K562 treated with DMSO at 1 percent for 4 hours (cell line): Measurements from ENCODE around the gene MEGF6. TPM values are rescaled to one million over a fixed set of nuclear protein-coding genes. Genes with fewer than 3 reads are reported as not detected.

Experiments used
- total RNA-seq: library from RNA; unstranded; fragments of 300-600 nt; gene quantifications from 2 replicates; pipeline ENCODE4 v1.2.3, GENCODE V29; 2022; ENCODE audit not compliant: insufficient read depth

The MEGF6 gene, protein sequence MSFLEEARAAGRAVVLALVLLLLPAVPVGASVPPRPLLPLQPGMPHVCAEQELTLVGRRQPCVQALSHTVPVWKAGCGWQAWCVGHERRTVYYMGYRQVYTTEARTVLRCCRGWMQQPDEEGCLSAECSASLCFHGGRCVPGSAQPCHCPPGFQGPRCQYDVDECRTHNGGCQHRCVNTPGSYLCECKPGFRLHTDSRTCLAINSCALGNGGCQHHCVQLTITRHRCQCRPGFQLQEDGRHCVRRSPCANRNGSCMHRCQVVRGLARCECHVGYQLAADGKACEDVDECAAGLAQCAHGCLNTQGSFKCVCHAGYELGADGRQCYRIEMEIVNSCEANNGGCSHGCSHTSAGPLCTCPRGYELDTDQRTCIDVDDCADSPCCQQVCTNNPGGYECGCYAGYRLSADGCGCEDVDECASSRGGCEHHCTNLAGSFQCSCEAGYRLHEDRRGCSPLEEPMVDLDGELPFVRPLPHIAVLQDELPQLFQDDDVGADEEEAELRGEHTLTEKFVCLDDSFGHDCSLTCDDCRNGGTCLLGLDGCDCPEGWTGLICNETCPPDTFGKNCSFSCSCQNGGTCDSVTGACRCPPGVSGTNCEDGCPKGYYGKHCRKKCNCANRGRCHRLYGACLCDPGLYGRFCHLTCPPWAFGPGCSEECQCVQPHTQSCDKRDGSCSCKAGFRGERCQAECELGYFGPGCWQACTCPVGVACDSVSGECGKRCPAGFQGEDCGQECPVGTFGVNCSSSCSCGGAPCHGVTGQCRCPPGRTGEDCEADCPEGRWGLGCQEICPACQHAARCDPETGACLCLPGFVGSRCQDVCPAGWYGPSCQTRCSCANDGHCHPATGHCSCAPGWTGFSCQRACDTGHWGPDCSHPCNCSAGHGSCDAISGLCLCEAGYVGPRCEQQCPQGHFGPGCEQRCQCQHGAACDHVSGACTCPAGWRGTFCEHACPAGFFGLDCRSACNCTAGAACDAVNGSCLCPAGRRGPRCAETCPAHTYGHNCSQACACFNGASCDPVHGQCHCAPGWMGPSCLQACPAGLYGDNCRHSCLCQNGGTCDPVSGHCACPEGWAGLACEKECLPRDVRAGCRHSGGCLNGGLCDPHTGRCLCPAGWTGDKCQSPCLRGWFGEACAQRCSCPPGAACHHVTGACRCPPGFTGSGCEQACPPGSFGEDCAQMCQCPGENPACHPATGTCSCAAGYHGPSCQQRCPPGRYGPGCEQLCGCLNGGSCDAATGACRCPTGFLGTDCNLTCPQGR (N-terminal part only)
- 7.8 and 11.0 TPM in 2 replicates for total RNA-seq

DNA sequence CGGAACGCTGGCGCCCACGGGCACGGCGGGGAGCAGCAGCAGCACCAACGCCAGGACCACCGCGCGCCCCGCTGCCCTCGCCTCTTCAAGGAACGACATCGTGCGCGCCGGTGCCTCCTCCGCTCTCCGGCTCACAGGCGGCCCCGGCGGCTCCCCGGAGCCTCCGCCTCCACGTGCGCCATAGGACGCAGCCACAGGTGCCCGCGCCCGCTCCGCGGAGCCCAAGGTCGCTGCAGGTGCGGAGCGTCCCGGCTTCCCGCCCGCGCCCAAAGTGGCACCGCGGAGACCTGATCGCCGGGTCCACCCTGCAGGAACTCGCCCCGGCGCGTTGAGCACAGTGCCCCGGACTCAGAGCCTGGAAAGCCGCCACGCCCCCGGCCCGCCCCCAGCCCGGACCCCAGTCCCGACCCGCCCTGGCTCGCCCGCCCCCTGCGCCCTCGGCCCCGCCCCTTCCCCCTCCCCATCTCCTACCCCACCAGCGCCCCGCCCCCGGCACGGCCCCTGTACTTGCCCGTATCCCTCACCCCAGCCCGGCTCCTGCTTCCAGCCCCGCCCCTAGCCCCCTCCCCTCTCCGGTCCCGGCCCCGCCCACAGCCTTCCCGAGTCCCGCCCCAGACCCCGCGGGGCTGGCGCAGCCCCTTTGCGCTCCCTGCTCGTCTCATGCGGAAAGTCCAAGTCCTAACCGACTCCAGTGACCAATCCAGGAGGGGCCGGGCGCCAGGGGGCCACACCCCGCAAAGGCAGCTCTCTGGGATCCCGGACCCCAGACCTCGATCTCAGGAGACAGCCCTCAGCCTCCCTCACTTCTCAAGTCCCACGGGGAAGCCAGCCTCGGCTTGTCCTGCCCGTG lies at the start of gene MEGF6:
MEGF6 (minus strand) TSS at position 339 of the 850 bp plus-strand sequence; CDS start at position 99, 240 bp downstream.

DNA sequence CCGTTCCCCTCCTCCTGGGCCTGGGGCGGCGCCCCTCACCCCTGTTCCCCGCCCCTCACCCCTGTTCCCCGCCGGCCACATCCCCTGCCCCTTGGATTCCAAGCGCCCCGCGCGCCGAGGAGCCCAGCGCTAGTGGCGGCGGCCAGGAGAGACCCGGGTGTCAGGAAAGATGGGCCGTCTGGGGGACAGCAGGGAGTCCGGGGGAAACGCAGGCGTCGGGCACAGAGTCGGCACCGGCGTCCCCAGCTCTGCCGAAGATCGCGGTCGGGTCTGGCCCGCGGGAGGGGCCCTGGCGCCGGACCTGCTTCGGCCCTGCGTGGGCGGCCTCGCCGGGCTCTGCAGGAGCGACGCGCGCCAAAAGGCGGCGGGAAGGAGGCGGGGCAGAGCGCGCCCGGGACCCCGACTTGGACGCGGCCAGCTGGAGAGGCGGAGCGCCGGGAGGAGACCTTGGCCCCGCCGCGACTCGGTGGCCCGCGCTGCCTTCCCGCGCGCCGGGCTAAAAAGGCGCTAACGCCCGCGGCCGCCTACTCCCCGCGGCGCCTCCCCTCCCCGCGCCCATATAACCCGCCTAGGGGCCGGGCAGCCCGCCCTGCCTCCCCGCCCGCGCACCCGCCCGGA lies 40.7 kb upstream of the MEGF6 start, which contains the start of gene TP73:
TP73 (plus strand) TSS at position 587 of the 618 bp plus-strand sequence. CDS start 29,850 bp downstream, outside the sequence.

DNA sequence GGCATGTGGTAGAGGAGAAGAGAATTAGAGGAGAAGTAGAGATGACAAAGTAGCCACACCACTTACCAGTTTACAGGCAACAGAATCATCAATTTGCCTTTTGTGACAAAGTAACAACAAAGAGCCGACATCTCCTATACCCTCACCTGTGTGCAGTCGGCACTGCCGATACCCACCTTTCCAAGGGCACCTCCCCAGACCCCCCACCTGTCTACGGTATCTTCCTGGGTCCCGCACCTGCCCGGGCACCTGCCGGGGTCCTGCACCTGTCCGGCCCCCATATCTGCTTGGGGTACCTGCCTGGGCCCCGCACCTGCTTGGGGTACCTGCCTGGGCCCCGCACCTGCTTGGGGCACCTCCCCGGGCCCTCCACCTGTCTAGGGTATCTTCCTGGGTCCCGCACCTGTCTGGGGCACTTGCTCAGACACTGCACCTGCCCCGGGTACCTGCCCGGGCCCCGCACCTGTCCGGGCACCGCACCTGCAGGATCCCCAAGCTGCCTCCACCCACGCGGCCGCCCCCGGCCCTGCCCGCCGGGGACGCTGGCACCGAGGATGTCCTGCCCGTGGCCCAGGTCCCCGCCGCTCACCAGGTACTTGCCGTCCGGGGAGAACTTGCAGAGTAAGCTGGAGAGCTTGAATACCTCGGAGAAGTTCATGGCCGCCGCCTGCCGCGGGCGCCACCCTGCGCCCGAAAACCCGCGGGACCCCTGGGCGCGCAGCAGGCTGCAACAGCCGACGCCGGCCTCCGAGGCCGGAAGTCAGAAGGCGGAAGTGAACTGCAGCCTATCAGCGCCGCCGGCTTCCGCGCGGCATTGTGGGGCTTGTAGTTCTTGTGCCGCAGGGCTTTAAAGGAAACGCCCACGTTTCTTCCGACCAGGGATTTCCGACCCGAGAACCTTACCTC lies 38.3 kb upstream of the MEGF6 start, which contains the start of gene WRAP73:
WRAP73 (minus strand) TSS at position 762 of the 906 bp plus-strand sequence; CDS start at position 658, 104 bp downstream.

DNA sequence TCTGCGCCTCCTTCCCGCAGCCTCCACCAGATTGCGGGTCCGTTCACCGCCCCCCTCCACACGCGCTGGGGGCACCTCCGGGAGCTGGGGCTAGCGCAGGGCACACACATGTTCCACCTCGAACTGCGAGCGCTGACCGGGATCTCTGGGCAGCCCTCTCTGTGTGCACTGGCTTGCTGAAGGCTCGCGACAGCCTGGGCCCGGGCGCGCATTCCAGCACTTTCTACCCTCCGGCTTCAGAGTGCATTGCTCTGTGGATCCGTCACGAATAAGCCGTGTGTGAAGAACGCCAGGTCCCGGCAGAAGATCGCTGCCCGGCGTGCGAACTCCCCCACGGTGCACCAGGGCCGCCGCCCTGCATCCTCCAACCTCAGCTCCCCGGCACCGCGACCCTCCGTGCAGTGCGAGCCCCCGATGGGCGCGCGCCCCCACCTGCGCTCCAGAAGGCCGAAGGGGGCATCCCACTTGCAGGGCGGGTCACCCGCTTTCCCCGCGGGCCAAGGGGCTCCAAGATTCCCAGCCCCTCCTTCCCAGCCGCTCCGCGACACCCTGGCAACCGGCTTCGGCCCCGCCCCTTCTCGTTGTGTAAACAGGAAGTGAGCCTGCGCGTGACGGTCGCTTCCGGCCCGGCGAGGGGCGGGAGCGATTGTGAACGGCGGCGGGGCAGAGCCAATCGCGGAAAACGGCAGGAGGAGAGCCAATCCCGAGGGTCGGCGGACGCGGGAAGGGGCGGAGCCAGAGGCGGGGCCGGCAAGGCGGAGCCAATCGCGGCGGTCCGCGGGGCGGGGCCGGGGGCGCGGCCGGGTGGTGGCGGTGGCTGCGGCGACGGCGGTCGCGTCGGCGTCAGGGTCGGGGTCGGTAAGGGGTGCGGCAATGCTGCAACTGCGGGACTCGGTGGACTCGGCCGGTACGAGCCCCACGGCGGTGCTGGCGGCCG lies 13.2 kb upstream of the MEGF6 start, which contains the start of gene TPRG1L:
TPRG1L (plus strand) TSS at position 816 of the 937 bp plus-strand sequence; CDS start at position 874, 58 bp downstream.

DNA sequence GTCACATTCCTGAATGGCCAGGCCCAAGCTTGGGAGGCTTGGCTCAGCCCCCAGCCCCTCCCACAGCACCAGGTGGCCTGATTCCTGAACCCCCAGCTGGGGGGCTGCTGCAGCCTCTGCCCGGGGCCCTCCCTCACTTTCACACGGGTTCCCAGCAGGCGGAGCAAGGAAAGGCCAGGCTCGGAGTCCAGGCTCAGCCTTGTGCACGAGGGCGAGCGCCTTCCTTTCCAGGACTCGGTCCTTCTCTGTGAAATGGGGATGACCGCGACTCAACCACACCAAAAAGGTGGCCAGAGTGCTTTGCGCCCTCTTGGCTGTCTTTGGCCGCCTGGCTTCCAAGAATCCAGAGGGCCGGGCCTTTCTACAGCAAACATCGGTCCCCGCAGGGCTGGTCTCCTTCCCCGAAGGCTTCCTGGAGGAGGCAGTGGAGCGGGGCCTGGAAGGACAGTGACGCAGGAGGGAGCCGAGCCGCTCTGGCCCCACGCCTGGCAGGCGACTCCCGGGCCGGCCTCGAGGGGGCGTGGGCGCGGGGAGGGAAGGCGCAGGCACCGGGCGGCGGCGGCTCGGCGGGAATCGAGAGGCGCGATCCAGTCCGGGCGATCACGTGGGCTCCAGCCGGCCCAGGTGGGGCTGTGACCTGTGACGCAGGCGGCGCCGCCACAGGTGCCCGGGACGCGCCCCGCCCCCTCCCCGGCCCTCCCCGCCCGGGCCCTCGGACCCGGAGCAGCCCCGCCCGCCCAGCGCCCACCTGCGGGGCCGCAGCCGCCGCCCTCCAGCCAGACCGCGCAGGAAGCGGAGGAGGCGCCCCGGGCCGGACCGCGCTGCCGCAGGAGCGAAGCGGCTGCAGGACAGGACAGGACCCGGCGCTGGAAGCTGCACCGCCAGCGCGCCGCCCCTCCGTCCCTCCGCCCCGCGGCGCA lies 157.2 kb downstream of the MEGF6 start, which contains the start of gene ARHGEF16:
ARHGEF16 (plus strand) TSS at position 775 of the 920 bp plus-strand sequence. CDS start 8,420 bp downstream, outside the sequence.

Other genes starting within 250 kb of the MEGF6 start
- 4.0 and 4.9 TPM in 2 replicates for gene ARHGEF16, start 156.8 kb downstream of the MEGF6 start, total RNA-seq
- gene TPRG1L, start 13.5 kb upstream of the MEGF6 start, total RNA-seq = 27.9 and 30.0 TPM in 2 replicates
- 27.6 and 35.6 TPM in 2 replicates for gene WRAP73, start 38.6 kb upstream of the MEGF6 start, total RNA-seq
- gene TP73, start 41.0 kb upstream of the MEGF6 start, total RNA-seq = 0.73 and 0.93 TPM in 2 replicates
- gene CCDC27, start 140.9 kb upstream of the MEGF6 start, total RNA-seq = not detected in 2 replicates
- 81.3 and 121 TPM in 2 replicates for gene SMIM1, start 161.2 kb upstream of the MEGF6 start, total RNA-seq
- gene LRRC47, start 185.0 kb upstream of the MEGF6 start, total RNA-seq = 34.7 and 36.9 TPM in 2 replicates
- gene CEP104, start 245.7 kb upstream of the MEGF6 start, total RNA-seq = 23.4 and 24.2 TPM in 2 replicates
- gene DFFB, start 246.0 kb upstream of the MEGF6 start, total RNA-seq = 2.0 and 2.9 TPM in 2 replicates